ENCODE results near the gene ERP27.

- TF ChIP-seq EZH2 (IDR thresholded peaks at IDR 0.05; ENCODE audit: insufficient read depth, low read length) (no peak), CTCF (IDR thresholded peaks at IDR 0.05; ENCODE audit: insufficient read depth, low read depth, low read length) (no peak)
Measured at GRCh38 chr12:14893506-14894250, 44.7 kb downstream of the ERP27 start.

Measured in astrocyte (in vitro differentiated cells and primary cell).